GM18861 (cell line): ENCODE measurements around the gene DNPH1.

Source experiments
- ATAC-seq: cut with Tn5 transposase; IDR thresholded peaks from one replicate; pipeline ENCODE4 v1.9.1; 2021; ENCODE audit not compliant: unreplicated experiment

The DNPH1 gene

DNA sequence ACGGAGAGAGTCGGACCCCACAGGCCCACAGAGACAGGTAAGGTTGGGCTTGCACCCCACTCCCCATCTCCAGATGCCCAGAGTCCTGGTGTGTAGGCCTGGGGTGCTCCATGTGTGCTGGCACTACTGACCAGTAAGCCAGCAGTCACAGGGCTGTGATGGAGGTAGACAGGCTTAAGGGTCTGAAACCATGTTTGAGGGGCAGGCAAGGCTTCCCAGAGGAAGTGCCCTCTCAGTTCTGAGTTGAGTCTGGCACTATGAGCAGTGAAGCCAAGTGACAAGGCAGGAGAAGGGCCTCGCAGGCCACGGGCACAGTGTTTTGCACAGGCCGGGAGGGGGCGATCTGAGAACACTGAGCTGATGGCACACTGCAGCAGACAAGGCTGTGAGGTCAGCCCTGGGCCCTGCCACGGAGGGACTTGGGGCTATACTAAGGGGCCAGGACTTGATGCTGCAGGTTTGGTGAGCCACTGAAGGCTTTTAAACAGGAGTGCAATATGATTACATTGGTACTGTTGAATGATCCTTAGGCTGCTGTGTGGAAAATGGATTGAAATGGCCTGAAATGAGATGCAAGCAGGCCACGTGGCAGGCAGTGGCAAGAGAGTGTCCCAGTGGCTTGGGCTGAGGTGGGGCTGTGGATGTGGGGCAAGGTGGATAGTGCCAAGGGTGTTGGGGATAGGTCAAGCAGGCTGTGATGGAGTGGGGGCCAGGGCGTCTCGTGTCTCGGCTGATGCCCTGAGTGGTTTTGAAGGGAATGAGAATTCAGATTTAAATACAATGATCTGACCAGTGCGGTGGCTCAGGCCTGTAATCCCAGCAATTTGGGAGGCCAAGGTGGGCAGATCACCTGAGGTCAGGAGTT lies 34.3 kb upstream of the DNPH1 start:
- peak; percentile 49 for ATAC-seq

DNA sequence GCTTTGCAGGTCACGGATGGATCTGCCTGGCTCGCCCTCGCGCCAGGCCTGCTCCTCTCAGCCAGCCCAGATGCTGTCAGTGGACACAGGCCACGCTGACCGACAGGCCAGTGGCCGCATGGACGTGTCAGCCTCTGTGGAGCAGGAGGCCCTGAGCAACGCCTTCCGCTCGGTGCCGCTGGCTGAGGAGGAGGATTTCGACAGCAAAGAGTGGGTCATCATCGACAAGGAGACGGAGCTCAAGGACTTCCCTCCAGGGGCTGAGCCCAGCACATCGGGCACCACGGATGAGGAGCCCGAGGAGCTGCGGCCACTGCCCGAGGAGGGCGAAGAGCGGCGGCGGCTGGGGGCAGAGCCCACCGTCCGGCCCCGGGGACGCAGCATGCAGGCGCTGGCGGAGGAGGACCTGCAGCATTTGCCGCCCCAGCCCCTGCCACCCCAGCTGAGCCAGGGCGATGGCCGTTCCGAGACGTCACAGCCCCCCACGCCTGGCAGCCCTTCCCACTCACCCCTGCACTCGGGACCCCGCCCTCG lies 33.6 kb upstream of the DNPH1 start:
- ATAC-seq, result no peak

DNA sequence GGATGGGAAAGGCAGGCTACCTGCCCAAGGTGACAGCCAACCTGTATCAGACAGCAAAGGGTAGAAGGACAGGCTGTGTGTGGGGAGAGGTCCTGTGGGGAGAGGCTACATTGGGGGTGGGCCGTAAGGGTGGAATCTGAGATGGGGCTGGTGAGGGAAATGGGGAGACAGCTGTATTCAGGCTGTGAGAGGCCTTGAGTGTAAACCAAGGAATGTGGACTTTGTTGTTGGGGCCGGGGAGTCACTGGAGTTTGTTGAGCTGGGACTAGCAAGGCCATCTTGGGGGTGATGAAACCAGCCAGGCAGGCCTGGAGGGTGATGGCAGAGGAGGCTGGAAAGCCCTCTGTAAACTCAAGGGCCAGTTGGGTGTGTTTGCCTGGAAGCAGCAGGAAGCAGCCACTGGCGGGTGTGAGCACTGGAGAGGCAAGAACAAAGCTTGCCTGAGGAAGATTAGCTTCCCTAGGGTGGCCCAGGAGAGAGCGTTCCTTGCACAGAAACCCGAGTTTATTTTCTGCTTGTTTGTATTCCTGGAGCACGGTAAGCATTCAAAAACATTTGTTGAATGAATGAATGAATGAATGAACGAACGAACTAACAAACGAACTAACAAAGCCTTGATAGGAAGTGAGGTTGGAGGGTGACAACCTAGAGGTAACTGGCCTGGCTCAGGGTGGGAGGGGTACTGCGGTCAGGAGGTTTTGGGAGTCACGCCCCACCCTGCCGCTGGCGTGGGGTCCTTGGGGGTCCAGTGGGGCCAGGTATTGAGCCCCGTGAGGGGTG lies 32.9 kb upstream of the DNPH1 start:
- ATAC-seq, result no peak

DNA sequence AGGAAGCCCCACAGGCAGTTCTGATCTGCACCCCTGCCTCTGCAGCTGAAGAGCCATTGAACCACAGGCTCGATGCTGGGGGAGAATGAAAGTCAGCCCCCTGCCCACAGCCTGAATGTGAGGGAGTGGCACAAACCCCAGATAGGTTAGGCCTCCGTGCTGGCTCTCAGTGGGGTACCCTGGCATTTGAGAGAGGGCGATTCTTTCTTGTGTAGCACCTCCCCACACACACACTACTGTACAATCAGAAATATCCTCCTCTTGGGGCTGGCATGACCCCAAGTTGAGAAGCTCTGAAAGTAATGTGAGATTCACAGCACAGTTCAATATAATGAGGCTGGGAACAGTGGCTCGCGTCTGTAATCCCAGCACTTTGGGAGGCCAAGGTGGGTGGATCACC lies 31.9 kb upstream of the DNPH1 start:
- no peak for ATAC-seq

DNA sequence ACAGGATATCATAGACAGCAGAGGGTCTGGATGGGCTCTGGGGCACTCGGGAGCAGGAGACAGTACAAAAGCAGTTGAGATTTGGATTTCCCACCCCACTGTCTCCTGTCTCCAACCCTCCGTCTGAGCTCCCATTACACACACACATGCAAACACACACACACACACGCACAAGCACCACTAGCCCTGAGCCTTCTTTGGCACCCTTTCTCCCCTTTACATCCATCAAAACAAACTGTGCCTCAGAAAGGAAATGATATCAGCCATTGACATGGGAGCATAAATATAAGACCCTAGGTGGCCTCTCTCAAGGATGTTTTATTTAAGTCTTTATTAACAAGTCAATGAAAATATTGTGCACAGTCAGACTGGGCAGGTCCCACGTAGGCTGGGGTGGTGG lies 31.5 kb upstream of the DNPH1 start:
- no peak for ATAC-seq

- ATAC-seq, result no peak
Measured at GRCh38 chr6:43258807-43259686, 29.8 kb upstream of the DNPH1 start.

DNA sequence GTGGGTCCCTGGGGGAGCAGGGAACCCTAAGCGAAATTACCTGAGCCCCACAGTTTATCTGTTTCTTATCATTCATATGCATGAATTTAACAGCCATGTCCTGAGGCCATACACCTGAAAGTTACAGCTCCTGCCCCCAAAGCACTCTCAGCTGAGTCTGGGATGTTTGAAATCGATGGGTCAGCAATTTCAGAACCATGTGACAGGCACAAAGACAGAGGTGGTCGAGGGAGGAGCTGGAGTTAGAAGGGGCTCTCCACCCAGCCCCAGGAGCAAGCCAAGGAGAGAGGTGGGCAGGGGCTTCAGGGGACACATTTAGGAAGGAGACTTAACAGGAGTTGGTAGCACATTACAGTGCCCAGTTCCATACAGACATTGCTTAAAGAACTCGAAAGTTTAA lies 28.9 kb upstream of the DNPH1 start:
- ATAC-seq, result no peak

- no peak for ATAC-seq
Measured at GRCh38 chr6:43257367-43258145, 28.3 kb upstream of the DNPH1 start.

- no peak for ATAC-seq
Measured at GRCh38 chr6:43256670-43257366, 27.5 kb upstream of the DNPH1 start.

- ATAC-seq, result no peak
Measured at GRCh38 chr6:43255408-43256054, 26.2 kb upstream of the DNPH1 start.

GRCh38 chr6:43254846-43255245 lies 25.6 kb upstream of the DNPH1 start:
- no peak for ATAC-seq

GRCh38 chr6:43254138-43254817 lies 25.0 kb upstream of the DNPH1 start:
- ATAC-seq, result no peak

DNA sequence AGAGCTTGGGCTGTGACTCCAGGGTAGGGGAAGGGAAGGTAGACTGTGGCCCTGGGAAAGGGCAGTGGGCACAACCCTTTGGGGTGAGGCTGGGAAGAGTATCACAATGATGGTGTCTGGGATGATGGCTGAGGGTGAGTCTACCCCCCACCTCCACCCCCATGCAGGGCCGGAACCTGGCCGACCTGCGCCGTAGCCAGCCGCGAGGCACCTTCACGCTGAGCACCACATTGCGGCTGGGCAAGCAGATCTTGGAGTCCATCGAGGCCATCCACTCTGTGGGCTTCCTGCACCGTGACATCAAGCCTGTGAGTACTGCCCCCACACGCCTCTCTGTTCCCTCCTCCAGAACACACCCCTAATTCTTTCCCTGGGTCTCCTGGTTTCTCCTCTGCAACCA lies 24.1 kb upstream of the DNPH1 start:
- ATAC-seq, result no peak

GRCh38 chr6:43250992-43251373 lies 21.7 kb upstream of the DNPH1 start:
- no peak for ATAC-seq

DNA sequence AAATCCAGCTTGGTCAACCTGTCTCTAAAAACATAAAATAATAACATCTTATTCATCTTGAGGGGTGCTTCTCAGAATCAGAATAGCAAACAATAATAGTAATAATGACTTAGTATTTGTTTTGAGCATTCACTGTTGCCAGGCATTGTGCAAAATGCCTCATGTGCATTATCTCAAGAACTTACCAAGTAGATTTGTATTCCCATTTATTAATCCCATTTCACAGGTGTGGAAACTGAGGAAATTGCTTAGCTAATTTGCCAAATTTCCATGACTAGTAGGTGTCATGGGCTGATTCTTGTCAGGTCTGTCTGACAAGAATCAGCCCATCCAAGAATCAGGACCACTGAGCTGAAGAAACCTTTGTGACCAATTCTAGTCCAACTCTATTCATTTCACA lies 19.5 kb upstream of the DNPH1 start:
- no peak for ATAC-seq

GRCh38 chr6:43248101-43248500 lies 18.8 kb upstream of the DNPH1 start:
- ATAC-seq, result no peak

GRCh38 chr6:43247114-43247999 lies 18.1 kb upstream of the DNPH1 start:
- peak; percentile 77 for ATAC-seq
